SJSA1 (cell line): ENCODE results near the gene BRAT1. TPM values are rescaled to one million over a fixed set of nuclear protein-coding genes. Genes with fewer than 3 reads are reported as not detected.
"Not testable (repeated sequence)": the region's sequence is repeated elsewhere in the genome, so short reads cannot be mapped to it uniquely, and the experiment has no call there.

ENCODE experiments used
- DNase-seq, 2 experiments: peaks; one replicate each; pipeline ENCODE4 v3.0.0-alpha.2; 2015 to 2020; ENCODE audit warnings: low spot score in 2 of 2, low read depth in 1 of 2
- H3K27ac ChIP-seq: fragments of 250-450 bp; sonication (Bioruptor Pico); 2 replicates; pipeline ENCODE4 v1.5.1; 2020; ENCODE audit warnings: mild to moderate bottlenecking, moderate library complexity
- H3K27me3 ChIP-seq: fragments of 250-450 bp; sonication (Bioruptor Pico); replicated peaks from 2 replicates; pipeline ENCODE4 v1.5.1; 2020; ENCODE audit warnings: mild to moderate bottlenecking, moderate library complexity
- H3K36me3 ChIP-seq: fragments of 250-450 bp; sonication (Bioruptor Pico); 2 replicates; pipeline ENCODE4 v1.5.1; 2020; ENCODE audit warnings: mild to moderate bottlenecking
- H3K4me1 ChIP-seq: fragments of 250-450 bp; sonication (Bioruptor Pico); replicated peaks from 2 replicates; pipeline ENCODE4 v1.6.1; 2021; ENCODE audit warnings: mild to moderate bottlenecking
- H3K4me3 ChIP-seq: fragments of 250-450 bp; sonication (Bioruptor Pico); 2 replicates; pipeline ENCODE4 v1.5.1; 2020; ENCODE audit warnings: mild to moderate bottlenecking
- H3K9me3 ChIP-seq: fragments of 250-450 bp; sonication (Bioruptor Pico); replicated peaks from 2 replicates; pipeline ENCODE4 v1.5.1; 2020; ENCODE audit warnings: mild to moderate bottlenecking
- total RNA-seq: library from RNA; depleted of rRNA; stranded (reverse); fragments of >200 nt; shearing (Covaris generic); gene quantifications from 2 replicates; pipeline ENCODE4 v1.2.3, GENCODE V29; 2014

The BRAT1 gene
- total RNA-seq, 1 experiment from 2014 or later = 33.3 TPM

DNA sequence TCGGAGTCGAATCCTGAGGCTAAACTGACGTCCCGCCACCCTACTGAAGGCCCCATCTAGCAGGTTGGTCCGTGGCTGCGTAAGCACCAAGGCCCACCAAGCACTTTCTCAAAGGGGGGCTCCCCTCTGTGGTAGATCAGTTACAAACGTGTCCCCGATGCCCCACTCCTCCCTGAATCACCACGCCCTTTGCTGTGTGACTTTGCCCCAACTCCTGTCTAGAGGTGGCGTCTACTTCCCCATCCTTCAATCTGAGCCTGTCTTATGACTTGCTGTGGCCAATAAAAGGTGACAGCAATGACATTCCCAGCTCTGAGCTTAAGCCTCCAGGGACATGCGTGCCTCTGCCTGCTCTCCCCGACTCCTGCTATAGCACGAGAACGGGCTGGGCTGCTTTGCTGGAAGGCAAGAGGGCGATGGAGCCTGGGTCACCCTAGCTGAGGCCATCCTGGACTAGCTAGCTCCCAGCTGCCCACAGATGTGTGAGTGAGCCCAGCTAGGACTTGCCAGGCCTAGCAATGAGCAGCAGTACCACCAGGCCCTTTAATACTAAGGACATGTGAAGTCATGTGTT lies 23.0 kb downstream of the BRAT1 start:
- H3K4me1 ChIP-seq = peaks cover 36% of the 10 kb centered on the region
- H3K9me3 ChIP-seq, H3K4me3 ChIP-seq, H3K36me3 ChIP-seq, DNase-seq, H3K27me3 ChIP-seq, H3K27ac ChIP-seq: not testable (repeated sequence)

DNA sequence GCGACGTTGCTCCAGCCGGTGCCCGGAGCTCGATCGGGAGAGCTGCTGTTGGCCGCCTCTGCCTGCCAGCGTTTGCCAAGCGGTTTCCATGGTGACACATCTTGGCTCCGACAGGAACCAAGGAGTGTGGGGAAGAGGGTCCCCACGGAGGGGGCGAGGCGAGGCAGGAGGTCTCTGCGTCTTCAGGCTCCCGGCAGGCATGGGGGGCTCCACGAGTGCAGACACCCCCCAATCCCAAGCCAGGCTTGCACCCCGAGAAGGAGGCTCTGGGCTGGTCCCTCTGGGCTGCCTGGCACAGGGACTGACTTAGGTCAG lies 23.6 kb downstream of the BRAT1 start:
- peaks cover 38% of the 10 kb centered on the region for H3K4me1 ChIP-seq
- H3K27ac ChIP-seq, DNase-seq, H3K27me3 ChIP-seq, H3K36me3 ChIP-seq, H3K9me3 ChIP-seq, H3K4me3 ChIP-seq: not testable (repeated sequence)

DNA sequence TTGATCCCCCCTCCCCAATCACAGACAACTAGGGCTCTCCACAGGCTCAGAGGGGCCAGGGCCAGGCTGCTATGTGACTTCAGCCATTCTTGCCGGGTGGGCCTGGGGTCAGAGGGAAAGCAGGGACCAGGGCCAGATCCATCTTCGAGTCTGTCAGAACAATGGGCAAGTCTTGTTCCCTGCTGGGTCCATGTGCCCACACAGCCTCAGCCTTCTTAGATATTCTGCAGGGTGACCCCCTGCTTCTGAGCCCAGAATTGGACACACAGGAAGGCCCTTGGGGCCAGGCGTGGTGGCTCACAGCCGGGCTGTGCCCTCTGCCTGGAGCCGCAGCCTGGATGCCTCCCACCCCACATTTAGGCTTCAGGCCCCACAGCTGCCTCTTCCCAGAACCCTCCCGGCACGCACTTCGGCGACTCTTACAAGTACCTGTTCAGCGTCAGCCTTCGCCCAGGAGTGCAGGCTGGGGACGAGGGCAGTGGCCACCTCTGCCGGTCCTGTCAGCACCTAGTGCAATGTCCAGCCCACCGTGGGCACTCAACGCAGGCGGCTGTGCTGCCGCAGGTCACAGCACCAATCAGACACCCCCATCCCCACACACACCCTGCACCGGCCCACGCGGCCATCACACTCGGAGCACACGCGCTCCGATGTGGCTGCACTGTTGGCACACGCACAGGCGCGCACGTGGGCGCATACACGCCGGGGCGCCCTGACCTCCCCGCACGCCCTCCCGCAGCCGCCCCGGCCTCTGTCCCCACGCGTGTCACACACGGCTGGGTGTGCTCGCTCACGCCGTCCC lies 24.1 kb downstream of the BRAT1 start:
- DNase-seq, H3K36me3 ChIP-seq, H3K27me3 ChIP-seq, H3K9me3 ChIP-seq, H3K4me3 ChIP-seq, H3K27ac ChIP-seq: not testable (repeated sequence)
- H3K4me1 ChIP-seq = peaks cover 38% of the 10 kb centered on the region

DNA sequence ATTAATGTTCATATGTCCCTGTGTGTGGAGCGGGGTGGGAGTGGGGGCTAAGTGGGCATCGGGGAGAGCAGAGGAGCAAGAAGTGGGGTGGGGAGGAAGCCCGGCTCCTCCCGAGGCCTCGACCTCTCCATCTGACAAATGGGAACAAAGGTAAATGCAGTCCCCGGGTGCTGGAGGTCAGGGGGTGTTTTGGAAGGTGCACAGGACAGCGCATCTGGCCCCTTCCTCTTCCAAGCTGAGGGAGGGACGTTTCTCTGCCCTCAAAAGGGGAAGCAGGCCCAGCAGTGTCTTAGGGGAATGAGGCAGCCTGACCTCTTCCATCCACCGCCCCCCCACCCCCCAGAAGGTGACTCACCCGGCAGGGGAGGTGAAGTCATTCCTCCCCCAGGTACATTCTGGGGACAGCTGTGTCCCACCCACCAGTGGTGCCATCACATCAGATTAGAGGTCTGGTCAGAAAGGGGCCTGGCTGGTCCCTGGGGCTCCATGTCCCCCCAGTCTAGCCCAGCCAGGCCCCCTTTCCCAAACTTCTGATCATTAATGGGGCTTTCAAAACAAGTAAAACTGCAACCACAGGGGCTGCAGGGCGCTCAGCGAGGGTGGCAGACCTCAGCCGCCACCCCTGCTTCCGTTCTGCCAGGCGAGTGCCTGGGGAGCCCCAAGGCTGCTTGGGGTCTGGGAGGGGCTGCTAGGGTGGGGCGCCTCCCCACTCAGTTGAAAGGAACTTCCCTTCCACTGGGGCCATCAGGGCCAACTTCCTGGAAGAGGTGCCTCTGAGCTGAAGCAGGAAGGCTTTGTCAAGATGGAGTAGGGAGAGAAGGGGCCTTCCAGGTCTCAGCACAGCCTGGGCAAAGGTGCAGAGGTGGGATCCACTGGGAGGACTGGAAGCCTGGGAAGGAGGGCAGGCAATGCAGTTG lies 25.0 kb downstream of the BRAT1 start:
- H3K36me3 ChIP-seq = no peaks in the 10 kb centered on the region
- DNase-seq = no peak
- no peaks in the 10 kb centered on the region for H3K9me3 ChIP-seq
- peaks cover 36% of the 10 kb centered on the region for H3K4me1 ChIP-seq
- H3K4me3 ChIP-seq = no peak overlapping the region
- no peaks in the 10 kb centered on the region for H3K27me3 ChIP-seq
- H3K27ac ChIP-seq = no peak overlapping the region

DNA sequence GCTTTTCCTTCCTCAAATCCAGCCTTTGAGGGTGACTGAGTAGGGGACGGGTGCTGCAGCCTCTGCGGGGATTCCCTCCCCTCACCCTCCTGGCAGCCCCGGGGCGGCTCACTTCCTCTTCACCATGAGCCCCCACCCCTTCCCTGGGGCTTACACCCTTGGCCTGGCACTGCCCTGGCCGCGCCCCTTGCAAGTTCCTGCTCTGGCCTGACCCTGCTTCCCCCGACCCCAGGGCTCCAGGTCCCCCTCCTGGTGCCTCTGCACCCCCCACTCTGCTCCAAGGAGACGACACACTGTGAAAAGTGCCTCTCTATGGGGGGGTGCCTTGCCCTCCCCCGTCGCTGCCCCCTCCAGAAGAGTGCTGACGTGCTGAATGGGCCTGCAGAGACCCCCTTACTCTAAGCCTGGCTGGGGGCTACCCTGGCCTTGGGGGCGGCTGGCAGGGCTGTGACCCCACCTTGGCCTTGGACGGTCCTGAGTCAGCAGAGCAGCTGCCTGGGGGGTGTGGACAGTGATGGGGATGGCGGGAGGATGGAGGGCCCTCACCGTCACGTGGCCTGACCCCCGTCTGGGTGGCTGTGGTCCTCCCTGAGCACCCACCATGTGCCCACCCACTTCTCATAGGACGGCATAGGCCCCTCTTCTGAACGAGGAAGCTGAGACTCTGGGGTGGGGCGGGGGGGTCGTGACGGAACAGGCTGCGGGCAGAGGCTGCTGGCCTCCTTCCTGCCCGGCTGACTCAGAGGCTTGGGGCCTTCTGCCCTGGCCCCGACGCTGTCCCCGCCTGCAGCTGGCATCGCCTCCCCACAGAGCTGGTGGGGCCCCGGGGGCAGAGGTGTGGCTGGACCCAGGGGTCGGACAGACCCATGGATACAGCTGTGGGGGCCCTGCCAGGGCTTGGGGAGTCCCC lies 25.9 kb downstream of the BRAT1 start:
- Histone ChIP-seq H3K9me3 (no peaks in the 10 kb centered on the region), H3K4me3 (no peak overlapping the region), H3K36me3 (no peaks in the 10 kb centered on the region), H3K4me1 (peaks cover 38% of the 10 kb centered on the region), H3K27me3 (no peaks in the 10 kb centered on the region), H3K27ac (0 out of 2 replicates have a peak overlapping the region, but pooled peaks have one; percentile 12)
- DNase-seq = peak in 1 of 2 experiments; percentile 47

DNA sequence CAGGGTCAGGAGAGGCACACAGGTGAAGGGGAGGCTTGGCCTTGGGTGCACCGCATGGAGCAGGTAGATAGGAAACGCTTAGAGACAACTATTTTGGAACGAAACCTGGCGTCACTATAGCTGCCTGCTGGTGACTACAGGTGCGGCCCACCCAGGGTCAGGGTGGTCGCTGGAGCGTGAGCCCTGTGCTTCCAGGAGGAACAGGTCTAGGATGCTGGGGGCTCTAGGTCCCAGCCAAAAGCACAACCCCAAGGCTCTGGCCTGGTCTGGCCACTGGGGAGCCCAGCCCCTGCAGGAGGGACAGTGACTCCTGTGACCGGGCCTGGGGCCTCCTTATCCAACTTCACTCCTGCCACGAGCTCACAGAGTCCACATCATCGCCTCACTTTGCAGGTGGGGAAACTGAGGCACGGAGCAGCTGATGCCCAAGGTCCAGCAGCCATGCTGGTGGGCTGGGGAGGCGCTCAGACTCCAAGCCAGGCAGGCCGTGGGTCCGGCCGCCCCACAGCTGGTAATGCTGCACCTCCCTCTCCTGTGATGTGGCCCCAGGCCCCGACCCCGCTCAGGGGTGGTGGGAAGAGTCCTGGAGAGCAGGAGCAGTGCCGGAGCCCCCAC lies 26.7 kb downstream of the BRAT1 start:
- H3K27ac ChIP-seq = no peak overlapping the region

DNA sequence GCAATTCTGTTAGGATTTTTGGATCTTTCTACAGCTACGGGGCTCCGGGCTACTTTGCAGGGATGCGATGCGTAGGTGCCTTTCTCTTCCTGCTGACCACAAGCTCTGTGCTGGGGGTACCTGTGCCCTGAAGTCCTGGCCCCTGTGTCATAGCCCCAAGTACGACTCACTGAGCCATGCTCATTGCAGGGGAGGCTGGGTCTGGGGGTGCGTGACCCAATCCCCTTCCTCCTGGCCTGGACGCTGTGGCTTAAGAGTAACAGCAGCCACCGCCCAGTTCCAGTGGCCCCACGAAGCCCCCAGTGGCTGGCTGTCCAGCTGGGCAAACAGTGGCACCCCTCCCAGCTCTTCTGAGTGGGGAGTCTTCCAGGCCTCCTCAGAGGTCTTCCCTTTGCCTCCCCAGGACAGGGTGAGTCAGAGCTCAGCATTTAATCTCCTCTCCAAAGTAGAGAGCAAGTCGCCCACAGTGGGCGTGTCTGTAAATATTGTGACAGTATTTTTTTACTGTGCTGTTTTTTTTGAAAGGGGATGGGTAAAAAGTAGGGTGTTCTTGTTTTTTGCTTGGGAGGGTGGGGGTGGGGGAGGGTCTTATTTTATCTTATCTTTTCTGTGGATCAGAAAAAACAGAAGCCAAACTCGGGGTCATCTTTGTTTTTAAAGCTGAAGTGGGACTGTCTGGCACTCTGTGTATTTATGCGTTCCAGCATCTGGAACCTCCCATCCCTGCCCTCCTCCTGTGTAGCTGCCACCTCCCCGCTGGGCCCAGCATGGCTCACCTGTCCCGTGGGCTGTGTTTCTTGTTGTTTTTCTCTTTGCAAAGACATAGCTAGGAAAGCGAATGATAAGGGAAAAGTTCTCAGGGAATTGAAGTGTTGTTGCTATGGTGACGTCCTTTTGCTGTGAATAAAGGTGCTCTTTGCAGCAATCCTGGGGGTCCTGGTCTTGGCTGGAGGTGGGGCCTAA lies 27.5 kb downstream of the BRAT1 start:
- Histone ChIP-seq H3K9me3 (no peaks in the 10 kb centered on the region), H3K36me3 (no peaks in the 10 kb centered on the region), H3K4me3 (no peak overlapping the region), H3K4me1 (peaks cover 54% of the 10 kb centered on the region), H3K27me3 (no peaks in the 10 kb centered on the region), H3K27ac (no peak overlapping the region)
- DNase-seq = peak; percentile 64 to 68

More for the DNA sequence above, 26.7 kb downstream of the BRAT1 start:
- no peaks in the 10 kb centered on the region for H3K9me3 ChIP-seq
- H3K27me3 ChIP-seq = no peaks in the 10 kb centered on the region
- H3K36me3 ChIP-seq = no peaks in the 10 kb centered on the region
- no peak for DNase-seq
- peaks cover 46% of the 10 kb centered on the region for H3K4me1 ChIP-seq
- no peak overlapping the region for H3K4me3 ChIP-seq

DNA sequence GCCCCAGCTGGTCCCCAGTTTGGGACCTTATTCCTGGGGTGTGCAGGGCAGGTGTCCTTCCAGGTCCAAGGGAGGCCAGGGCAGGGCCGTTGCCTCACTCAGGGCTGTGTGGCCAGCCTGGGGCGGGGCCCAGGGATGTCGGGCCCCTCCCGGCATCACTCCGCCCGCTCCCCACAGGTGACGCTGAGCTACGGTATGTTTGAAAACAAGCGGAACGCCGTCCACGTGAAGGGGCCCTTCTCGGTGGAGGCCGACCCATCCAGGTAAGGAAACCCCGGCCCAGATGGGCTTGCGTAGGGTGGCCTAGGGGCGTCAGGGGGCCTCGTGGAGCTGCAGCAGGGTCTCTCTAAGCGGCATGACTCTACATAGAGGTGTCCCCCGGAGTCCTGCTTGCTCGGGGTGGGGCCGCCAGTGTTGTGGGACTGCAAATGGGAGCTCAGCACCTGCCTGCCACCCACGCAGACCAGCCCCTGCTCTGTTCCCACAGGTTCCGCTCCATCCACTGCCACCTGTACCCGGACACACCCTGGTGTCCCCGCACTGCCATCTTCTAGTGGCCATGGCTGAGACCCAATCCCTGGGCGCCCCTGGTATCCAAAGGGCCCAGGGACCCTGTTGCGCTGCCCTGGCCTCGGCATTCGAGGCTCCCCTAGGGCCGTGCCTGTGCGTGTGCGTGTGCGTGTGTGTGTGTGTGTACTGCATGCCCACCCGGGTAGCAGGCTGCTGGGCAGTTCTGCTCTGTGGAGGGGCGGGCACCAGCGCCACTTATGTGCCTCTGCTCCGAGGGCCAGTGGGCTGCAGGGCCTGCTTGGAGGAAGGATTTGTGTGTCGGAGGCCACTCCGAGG lies 28.4 kb downstream of the BRAT1 start:
- no peaks in the 10 kb centered on the region for H3K27me3 ChIP-seq
- peaks cover 63% of the 10 kb centered on the region for H3K4me1 ChIP-seq
- no peaks in the 10 kb centered on the region for H3K9me3 ChIP-seq

DNA sequence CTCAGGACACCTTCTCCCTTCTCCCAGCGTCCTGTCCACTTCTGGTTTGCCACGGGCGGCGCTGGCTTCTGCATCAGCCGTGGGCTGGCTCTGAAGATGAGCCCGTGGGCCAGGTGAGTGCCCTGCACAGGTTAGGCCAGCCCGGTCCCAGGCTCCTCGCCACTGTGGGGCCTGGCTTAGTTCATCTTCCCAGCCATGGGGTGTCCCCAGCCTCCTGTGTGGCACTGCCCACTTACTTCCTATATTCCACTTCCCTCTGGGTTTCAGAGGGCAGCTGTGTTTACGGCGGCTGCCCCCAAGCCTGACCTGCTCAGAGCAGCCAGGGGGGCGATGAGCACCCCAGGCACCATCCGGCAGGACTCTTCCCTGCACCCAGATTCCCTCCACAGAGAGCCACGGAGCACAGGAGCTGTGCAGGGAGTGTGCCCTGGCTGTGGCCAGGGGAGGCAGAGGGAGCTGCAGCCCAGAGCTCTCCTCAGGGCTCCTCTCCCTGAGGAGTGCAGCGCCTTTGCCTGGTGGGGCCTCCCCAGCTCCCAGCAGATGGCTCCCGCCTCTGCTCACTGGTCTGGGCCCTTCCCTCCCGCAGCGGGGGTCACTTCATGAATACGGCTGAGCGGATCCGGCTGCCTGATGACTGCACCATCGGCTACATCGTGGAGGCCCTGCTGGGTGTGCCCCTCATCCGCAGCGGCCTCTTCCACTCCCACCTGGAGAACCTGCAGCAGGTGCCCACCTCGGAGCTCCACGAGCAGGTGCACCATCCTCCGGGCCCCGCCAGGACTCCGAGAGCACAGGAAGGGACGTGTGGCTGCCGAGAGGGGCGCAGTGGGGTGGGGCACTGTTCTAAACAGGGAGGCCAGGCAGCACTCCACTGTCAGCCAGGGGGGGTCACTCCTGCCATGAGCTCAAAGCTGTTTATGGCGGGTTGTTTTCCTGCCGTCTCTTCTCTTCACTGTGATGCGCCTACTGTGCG lies 29.4 kb downstream of the BRAT1 start:
- DNase-seq = no peak
- H3K4me3 ChIP-seq = no peak overlapping the region
- no peak overlapping the region for H3K27ac ChIP-seq
- H3K27me3 ChIP-seq = no peaks in the 10 kb centered on the region
- no peaks in the 10 kb centered on the region for H3K9me3 ChIP-seq
- peaks cover 67% of the 10 kb centered on the region for H3K4me1 ChIP-seq
- no peaks in the 10 kb centered on the region for H3K36me3 ChIP-seq

More for the DNA sequence above, 28.4 kb downstream of the BRAT1 start:
- no peak overlapping the region for H3K27ac ChIP-seq
- H3K36me3 ChIP-seq = no peaks in the 10 kb centered on the region
- no peak for DNase-seq
- H3K4me3 ChIP-seq = no peak overlapping the region

DNA sequence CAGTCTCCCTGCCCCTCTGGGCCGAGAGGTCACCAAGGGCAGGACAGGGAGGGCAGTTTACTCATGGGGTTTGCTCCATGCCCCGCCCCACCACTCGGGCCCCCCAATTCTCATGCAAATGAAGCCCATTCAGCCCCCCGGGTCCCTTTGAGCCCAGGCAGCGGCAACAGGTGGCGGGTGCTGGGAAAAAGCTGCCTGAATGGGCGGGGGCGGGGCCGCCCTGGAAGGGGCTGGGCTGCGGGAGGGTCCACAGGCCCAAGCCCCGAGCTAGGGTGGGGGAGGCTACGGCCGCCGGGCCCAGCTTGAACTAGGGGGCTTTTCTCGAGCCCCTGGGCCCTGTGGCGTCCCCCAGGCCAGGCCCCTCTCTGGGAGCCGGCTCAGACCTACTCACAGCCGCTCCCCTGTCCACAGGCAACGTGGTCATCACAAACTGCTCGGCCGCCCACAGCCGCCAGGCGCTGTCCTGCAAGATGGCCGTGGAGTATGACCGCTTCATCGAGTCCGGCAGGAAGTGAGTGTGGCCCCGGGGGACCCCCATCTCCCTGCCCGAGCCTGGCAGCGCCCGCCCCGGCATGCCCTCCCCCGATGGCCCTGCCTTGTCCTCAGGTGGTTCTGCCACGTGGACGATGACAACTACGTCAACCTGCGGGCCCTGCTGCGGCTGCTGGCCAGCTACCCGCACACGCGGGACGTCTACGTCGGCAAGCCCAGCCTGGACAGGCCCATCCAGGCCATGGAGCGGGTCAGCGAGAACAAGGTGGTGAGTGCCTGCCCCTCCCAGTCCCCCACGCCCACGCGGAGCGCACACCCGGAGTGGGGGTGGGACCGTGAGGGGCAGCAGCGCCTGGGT lies 30.3 kb downstream of the BRAT1 start:
- no peak overlapping the region for H3K4me3 ChIP-seq
- H3K4me1 ChIP-seq = peaks cover 69% of the 10 kb centered on the region
- no peak for DNase-seq

More for the DNA sequence above, 30.3 kb downstream of the BRAT1 start:
- no peaks in the 10 kb centered on the region for H3K36me3 ChIP-seq
- no peaks in the 10 kb centered on the region for H3K9me3 ChIP-seq
- H3K27me3 ChIP-seq = no peaks in the 10 kb centered on the region
- H3K27ac ChIP-seq = no peak overlapping the region
